BLaER1 (cell line): ENCODE data around the gene PIGV.

ENCODE experiments used
- H3K27ac ChIP-seq: shearing (Covaris generic); formaldehyde crosslinking; 2 replicates; pipeline ENCODE4 v1.8.1; 2022
- H3K27me3 ChIP-seq: shearing (Covaris generic); formaldehyde crosslinking; 2 replicates; pipeline ENCODE4 v1.8.1; 2022
- H3K36me3 ChIP-seq: shearing (Covaris generic); formaldehyde crosslinking; 2 replicates; pipeline ENCODE4 v1.8.1; 2022
- H3K4me1 ChIP-seq: shearing (Covaris generic); formaldehyde crosslinking; 2 replicates; pipeline ENCODE4 v1.8.1; 2022
- H3K4me2 ChIP-seq: shearing (Covaris generic); formaldehyde crosslinking; 2 replicates; pipeline ENCODE4 v1.8.1; 2022
- H3K4me3 ChIP-seq: shearing (Covaris generic); formaldehyde crosslinking; 2 replicates; pipeline ENCODE4 v1.8.1; 2022
- H3K9ac ChIP-seq: shearing (Covaris generic); formaldehyde crosslinking; 2 replicates; pipeline ENCODE4 v1.8.1; 2022
- H3K9me3 ChIP-seq: shearing (Covaris generic); formaldehyde crosslinking; 2 replicates; pipeline ENCODE4 v1.8.1; 2022
- H4K20me1 ChIP-seq: shearing (Covaris generic); formaldehyde crosslinking; 2 replicates; pipeline ENCODE4 v1.8.1; 2022
- Cebpa-rat ChIP-seq: shearing (Covaris generic); IDR thresholded peaks from 2 replicates; pipeline ENCODE4 v1.8.1; 2022

The PIGV gene

GRCh38 chr1:26749458-26749857, 38.3 kb upstream of the PIGV start:
- peaks cover 78% of the 10 kb centered on the region for H4K20me1 ChIP-seq
- H3K36me3 ChIP-seq, result peaks cover 100% of the 10 kb centered on the region
- TF ChIP-seq Cebpa-rat, result no peak

GRCh38 chr1:26750428-26750827, 37.3 kb upstream of the PIGV start:
- no peak for TF ChIP-seq Cebpa-rat
- Histone ChIP-seq H3K9me3 (no peaks in the 10 kb centered on the region), H4K20me1 (peaks cover 88% of the 10 kb centered on the region), H3K4me2 (no peak overlapping the region), H3K9ac (no peak overlapping the region), H3K4me1 (peaks cover 79% of the 10 kb centered on the region), H3K27ac (no peak overlapping the region), H3K27me3 (no peaks in the 10 kb centered on the region), H3K36me3 (peaks cover 100% of the 10 kb centered on the region), H3K4me3 (no peak overlapping the region)

More at GRCh38 chr1:26749458-26749857, 38.3 kb upstream of the PIGV start:
- no peak overlapping the region for H3K9ac ChIP-seq
- H3K9me3 ChIP-seq, result no peaks in the 10 kb centered on the region
- no peak overlapping the region for H3K4me3 ChIP-seq
- H3K4me2 ChIP-seq, result no peak overlapping the region
- no peak overlapping the region for H3K27ac ChIP-seq
- H3K27me3 ChIP-seq, result no peaks in the 10 kb centered on the region
- peaks cover 78% of the 10 kb centered on the region for H3K4me1 ChIP-seq

GRCh38 chr1:26752519-26752918, 35.2 kb upstream of the PIGV start:
- no peak for TF ChIP-seq Cebpa-rat

GRCh38 chr1:26754086-26754874, 33.5 kb upstream of the PIGV start:
- no peak overlapping the region for H3K27ac ChIP-seq
- H3K36me3 ChIP-seq, result peaks cover 100% of the 10 kb centered on the region
- peaks cover 100% of the 10 kb centered on the region for H4K20me1 ChIP-seq
- no peak overlapping the region for H3K4me3 ChIP-seq
- no peaks in the 10 kb centered on the region for H3K9me3 ChIP-seq
- no peak overlapping the region for H3K9ac ChIP-seq
- no peaks in the 10 kb centered on the region for H3K27me3 ChIP-seq
- H3K4me2 ChIP-seq, result 0 out of 2 replicates have a peak overlapping the region, but pooled peaks have one; percentile 12
- peaks cover 60% of the 10 kb centered on the region for H3K4me1 ChIP-seq
- TF ChIP-seq Cebpa-rat, result no peak

More at GRCh38 chr1:26752519-26752918, 35.2 kb upstream of the PIGV start:
- H3K4me3 ChIP-seq, result no peak overlapping the region
- H3K27ac ChIP-seq, result no peak overlapping the region
- H3K4me1 ChIP-seq, result peaks cover 61% of the 10 kb centered on the region
- H3K4me2 ChIP-seq, result peak overlapping the region; percentile 52
- no peak overlapping the region for H3K9ac ChIP-seq
- no peaks in the 10 kb centered on the region for H3K27me3 ChIP-seq
- no peaks in the 10 kb centered on the region for H3K9me3 ChIP-seq
- peaks cover 100% of the 10 kb centered on the region for H4K20me1 ChIP-seq
- H3K36me3 ChIP-seq, result peaks cover 100% of the 10 kb centered on the region

GRCh38 chr1:26758358-26758757, 29.4 kb upstream of the PIGV start:
- H3K4me2 ChIP-seq, result no peak overlapping the region
- peaks cover 99% of the 10 kb centered on the region for H4K20me1 ChIP-seq
- H3K4me1 ChIP-seq, result peaks cover 23% of the 10 kb centered on the region
- no peak overlapping the region for H3K27ac ChIP-seq
- TF ChIP-seq Cebpa-rat, result no peak
- H3K9ac ChIP-seq, result no peak overlapping the region
- H3K9me3 ChIP-seq, result no peaks in the 10 kb centered on the region
- H3K27me3 ChIP-seq, result no peaks in the 10 kb centered on the region
- no peak overlapping the region for H3K4me3 ChIP-seq
- H3K36me3 ChIP-seq, result peaks cover 100% of the 10 kb centered on the region

GRCh38 chr1:26759531-26759930, 28.2 kb upstream of the PIGV start:
- Histone ChIP-seq H3K9me3 (no peaks in the 10 kb centered on the region), H3K27me3 (no peaks in the 10 kb centered on the region), H3K27ac (no peak overlapping the region), H3K4me3 (no peak overlapping the region), H3K36me3 (peaks cover 100% of the 10 kb centered on the region), H3K4me1 (peaks cover 11% of the 10 kb centered on the region), H4K20me1 (peaks cover 99% of the 10 kb centered on the region), H3K9ac (no peak overlapping the region), H3K4me2 (no peak overlapping the region)
- TF ChIP-seq Cebpa-rat, result no peak

GRCh38 chr1:26761217-26761616, 26.5 kb upstream of the PIGV start:
- H3K36me3 ChIP-seq, result peaks cover 100% of the 10 kb centered on the region
- H4K20me1 ChIP-seq, result peaks cover 97% of the 10 kb centered on the region
- H3K4me2 ChIP-seq, result no peak overlapping the region
- no peaks in the 10 kb centered on the region for H3K9me3 ChIP-seq
- no peak overlapping the region for H3K27ac ChIP-seq
- no peak overlapping the region for H3K4me3 ChIP-seq
- H3K4me1 ChIP-seq, result no peaks in the 10 kb centered on the region
- H3K27me3 ChIP-seq, result no peaks in the 10 kb centered on the region
- TF ChIP-seq Cebpa-rat, result no peak
- no peak overlapping the region for H3K9ac ChIP-seq

GRCh38 chr1:26767714-26768113, 20.0 kb upstream of the PIGV start:
- no peak overlapping the region for H3K9ac ChIP-seq
- no peak overlapping the region for H3K4me2 ChIP-seq
- H3K36me3 ChIP-seq, result peaks cover 100% of the 10 kb centered on the region
- H3K27me3 ChIP-seq, result no peaks in the 10 kb centered on the region
- no peak for TF ChIP-seq Cebpa-rat
- no peak overlapping the region for H3K27ac ChIP-seq
- peaks cover 15% of the 10 kb centered on the region for H3K4me1 ChIP-seq
- H3K4me3 ChIP-seq, result no peak overlapping the region
- peaks cover 82% of the 10 kb centered on the region for H4K20me1 ChIP-seq
- H3K9me3 ChIP-seq, result no peaks in the 10 kb centered on the region

- Histone ChIP-seq H3K4me1 (peaks cover 15% of the 10 kb centered on the region), H3K36me3 (peaks cover 100% of the 10 kb centered on the region), H3K27me3 (no peaks in the 10 kb centered on the region), H3K9me3 (no peaks in the 10 kb centered on the region), H3K4me2 (no peak overlapping the region), H4K20me1 (peaks cover 81% of the 10 kb centered on the region), H3K9ac (no peak overlapping the region), H3K27ac (no peak overlapping the region), H3K4me3 (no peak overlapping the region)
- TF ChIP-seq Cebpa-rat, result no peak
These were observed 19.0 kb upstream of the PIGV start for GRCh38 chr1:26768755-26769154.

- Histone ChIP-seq H3K4me3 (no peak overlapping the region), H3K9ac (no peak overlapping the region), H3K27me3 (no peaks in the 10 kb centered on the region), H3K36me3 (peaks cover 100% of the 10 kb centered on the region), H3K4me1 (peaks cover 15% of the 10 kb centered on the region), H3K27ac (no peak overlapping the region), H3K9me3 (no peaks in the 10 kb centered on the region), H3K4me2 (no peak overlapping the region), H4K20me1 (peaks cover 77% of the 10 kb centered on the region)
- TF ChIP-seq Cebpa-rat, result no peak
These were observed 16.5 kb upstream of the PIGV start for GRCh38 chr1:26771285-26771642.
